ENCODE results near the gene IL5.
"Not testable (repeated sequence)": the region's sequence is repeated elsewhere in the genome, so short reads cannot be mapped to it uniquely, and the experiment has no call there.

The IL5 gene

DNA sequence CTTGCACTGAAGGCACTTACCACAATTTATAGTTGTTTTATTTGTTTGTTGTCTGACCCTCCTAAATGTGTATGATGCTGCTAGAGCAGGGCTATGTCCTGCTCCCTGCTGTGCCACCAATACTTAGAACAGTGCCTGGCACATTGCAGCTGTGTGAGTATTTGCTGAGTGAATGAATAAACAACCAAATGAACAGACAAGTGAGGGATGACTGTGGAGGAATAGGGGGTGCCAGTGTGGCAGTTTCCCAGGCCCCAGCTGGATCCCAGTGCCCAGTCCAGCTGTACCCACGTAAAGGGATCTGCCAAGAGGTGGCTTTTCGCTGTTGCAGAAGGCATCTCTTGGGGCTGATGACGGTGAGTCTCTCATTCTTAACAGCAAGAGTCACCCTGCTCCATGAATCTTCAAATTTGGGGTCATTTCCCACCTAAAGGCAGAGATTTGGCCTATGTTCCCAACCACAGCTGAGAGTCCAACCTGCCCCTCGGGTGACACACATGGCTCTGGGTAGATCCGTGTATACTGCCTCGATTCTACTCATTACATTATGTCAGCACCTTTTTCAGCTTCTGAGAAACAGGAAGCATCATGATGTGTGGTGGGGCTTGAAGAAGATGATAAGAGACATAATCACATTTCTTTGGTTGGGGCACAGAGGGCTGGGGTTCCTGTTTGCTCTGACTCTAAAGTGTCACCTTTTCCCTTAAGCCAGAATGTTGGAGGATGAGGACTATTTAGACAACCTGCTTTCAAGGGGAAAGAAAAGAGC lies 14.3 kb downstream of the IL5 start:
- no peak for DNase-seq

DNA sequence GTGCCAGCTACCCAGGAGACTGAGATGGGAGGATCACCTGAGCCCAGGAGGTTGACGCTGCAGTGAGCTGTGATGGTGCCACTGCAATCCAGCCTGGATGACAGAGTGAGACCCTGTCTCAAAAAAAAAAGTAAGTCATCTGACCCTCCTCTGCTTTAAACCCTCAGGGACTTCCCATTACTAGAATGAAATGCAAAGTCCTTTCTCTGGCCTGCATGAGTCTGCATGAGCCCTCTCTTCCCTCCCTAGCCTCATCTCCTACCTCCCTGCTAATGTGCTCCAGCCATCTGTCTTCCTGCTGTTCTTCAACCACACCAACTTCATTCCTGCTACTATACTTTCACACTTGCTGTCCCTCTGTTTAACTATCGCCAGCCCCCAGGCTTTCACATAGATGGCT lies 15.3 kb downstream of the IL5 start:
- DNase-seq = no peak

DNA sequence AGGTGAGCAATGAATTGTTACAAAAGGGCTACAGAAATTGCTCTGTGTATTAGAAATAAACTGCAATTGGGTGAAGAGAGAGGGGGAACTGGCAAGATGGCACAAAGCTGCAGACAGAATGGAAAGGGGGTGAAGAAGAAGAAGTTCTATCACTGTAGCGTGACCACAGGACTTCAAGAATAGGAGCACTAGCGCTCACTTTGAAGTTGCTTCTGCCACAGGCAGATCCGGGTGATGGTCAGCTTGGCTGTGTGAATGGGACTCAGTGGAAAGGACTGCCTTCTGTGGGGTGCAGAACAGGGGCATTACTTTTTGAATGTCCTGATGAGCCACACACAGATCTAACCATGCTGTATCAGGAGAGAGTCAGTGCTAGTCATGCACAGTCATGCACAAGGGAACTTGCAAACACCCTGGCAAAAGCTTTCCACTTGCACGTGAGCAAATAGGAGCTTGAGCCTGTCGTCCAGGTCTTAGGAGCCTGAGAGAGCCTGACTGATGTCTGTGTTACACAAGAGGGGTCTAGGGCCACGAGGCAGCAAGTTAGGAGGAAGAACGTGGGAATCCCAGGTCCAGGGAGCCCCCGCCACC lies 16.3 kb downstream of the IL5 start:
- no peak for DNase-seq

DNA sequence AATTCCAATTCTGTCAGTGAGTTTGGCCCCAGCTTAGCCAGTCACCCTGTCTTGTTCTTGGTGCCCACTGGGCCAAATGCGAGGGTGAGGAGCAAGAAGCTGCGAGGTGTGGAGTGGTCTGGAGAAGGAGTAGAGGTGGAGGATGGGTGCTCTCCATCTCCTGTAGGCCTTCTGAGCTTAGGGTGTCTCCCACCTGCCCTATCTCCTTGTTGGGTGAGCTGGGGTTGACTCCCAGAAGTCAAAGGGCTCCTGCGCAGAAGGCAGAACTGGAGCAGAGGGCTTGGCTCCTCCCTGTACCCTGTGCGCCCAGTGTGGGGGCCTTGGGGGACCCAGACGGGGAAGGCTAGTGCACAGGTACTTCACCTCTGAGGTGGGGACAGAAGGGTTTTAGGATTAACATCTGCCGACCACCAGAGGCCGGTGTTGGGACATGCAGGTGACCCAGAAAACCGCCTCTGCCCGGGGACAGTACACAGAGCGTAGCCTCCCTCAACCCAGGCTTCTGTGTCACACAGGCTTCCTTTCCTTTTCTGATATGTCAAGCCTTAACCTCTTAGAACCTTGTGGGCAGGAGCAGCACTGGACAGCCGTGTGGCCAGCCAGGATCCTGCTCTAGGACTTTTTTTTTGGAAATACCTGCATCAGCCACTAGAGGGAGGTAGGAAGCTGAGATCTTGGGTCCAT lies 16.9 kb downstream of the IL5 start:
- DNase-seq = no peak

DNA sequence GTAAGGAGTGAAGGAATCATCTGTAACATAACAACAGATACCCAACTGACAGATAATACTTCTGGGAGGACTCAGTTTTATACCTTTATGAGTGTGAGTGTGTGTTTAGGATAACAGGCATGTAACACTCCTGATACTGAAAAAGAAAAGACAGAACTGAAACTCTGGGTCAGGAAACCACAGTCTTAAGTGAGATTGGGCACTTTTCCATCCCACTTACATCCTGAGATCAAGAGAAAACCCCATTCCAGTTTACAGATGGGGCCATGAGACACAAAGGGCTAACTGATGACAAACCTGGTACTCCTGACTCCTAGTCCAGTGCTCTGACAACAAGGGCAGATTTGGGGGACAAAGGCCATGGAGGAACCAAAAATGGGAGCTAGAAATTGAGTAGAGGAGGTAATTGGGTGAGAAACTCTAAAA lies 18.0 kb downstream of the IL5 start:
- DNase-seq = no peak

DNA sequence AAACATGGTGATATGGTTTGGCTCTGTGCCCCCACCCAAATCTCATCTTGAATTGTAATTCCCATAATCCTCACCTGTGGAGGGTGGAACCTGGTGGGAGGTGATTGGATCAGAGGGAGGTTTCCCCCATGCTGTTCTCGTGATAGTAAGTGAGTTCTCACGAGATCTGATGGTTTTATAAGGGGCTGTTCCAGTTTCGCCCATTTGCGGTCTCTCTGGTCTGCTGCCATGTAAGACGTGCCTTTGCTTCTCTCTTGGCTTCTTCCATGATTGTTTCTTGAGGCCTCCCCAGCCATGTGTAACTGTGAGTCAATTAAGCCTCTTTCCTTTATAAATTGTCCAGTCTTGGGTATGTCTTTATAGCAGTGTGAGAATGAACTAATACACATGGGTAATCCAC lies 18.4 kb downstream of the IL5 start:
- DNase-seq = not testable (repeated sequence)

DNA sequence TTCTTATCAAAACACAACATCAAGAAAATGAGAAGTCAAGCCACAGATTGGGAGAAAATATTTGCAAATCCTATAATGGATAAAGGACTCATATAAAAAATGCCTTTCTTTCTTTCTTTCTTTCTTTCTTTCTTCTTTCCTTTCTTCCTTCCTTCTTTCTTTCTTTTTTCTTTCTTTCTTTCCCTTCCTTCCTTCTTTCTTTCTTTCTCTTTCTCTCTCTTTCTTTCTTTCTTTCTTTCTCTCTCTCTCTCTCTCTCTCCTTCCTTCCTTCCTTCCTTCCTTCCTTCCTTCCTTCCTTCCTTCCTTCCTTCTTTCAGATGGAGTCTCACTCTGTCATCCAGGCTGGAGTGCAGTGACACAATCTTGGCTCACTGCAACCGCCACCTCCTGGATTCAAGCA lies 21.3 kb downstream of the IL5 start:
- DNase-seq = not testable (repeated sequence)

DNA sequence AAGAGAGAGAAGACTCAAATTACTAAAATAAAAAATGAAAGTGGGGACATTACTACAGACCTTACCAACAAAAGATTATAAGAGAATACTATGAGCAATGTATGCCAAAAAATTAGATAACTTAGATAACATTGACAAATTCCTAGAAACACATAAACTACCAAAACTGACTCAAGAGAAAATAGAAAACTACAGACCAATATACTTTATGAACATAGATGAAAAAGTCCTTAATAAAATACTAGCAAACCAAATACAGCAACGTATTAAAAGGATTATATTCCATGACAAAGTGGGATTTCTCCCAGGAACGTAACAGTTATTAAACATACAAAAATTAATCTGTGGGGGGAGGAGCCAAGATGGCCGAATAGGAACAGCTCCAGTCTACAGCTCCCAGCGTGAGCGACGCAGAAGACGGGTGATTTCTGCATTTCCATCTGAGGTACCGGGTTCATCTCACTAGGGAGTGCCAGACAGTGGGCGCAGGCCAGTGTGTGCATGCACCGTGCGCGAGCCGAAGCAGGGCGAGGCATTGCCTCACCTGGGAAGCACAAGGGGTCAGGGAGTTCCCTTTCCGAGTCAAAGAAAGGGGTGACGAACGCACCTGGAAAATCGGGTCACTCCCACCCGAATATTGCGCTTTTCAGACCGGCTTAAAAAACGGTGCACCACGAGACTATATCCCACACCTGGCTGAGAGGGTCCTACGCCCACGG lies 29.5 kb downstream of the IL5 start:
- DNase-seq = not testable (repeated sequence)

DNA sequence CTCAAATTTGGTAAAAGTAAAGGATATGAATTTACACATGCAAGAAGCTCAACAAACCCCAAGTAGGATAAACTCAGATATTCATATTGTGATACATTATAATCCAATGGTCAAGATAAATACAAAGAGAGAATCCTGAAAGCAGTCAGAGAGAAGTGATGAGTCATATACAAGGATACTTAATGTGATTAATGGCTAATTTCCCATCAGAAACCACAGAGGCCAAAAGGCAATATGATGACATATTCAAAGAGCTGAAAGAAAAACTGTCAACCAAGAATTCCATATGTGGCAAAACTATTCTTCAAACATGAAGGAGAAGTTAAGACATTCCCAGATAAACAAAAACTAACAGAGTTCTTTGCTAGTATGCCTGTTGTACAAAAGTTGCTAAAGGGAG lies 33.2 kb downstream of the IL5 start:
- DNase-seq = no peak

DNA sequence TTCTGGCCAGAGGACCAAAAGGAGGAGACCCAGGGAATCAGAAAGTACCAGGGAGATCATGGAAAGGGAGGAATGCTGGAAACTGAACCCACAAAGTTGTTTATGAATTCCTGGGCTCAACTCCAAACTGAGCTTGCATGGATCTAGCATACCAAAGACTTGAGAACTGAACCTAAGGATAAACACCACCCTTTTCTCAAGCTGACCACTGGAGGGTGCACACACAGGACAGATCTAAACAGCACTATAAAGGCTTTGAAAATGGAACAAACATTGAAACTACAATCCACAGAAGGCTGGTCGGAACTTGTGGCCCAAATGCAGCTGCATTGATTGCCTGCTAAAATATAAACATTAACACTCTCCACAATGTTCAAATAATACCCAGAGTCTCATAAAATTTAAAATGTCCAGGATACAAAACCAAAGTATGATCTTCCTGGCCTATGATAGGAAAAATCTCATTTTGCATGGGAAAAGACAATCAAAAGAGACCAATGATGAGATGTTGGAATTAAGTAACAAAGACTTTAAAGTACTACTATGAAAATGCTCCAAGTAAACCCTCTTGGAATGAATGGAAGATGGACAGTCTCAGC lies 37.1 kb downstream of the IL5 start:
- DNase-seq = no peak

DNA sequence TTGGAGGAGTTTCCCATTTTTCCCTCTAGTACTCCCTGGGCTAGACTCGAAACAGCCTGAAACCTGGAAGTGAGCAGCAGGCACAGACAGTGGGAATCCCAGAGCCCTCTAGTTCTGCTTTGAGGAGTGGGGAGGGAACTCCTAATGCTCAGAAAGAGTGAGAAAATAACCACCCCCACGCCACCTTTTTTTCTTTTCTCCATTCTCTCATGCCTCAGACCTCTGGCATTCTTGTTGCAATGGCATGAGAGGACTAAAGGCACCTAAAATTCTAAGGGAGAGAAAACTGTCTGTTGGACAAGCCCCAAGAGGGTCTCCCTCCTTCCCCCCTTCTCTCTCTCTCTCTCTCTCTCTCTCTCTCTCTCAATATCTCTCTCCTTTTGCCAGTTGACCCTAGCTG lies 37.7 kb downstream of the IL5 start:
- no peak for DNase-seq

DNA sequence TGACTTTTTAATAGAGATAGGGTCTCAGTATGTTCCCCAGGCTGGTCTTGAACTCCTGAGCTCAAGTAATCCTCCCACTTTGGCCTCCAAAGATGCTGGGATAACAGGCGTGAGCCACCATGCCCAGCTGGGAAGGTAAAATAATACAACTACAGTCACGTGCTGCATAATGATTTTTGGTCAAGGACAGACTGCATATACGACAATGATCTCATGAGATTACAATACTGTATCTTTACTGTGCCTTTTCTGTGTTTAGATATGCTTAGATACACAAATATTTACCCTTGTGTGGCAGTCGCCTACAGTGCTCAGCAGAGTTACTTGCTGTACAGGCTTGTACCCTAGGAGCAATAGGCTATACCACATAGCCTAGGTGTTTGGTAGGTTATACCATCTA lies 38.6 kb downstream of the IL5 start:
- no peak for DNase-seq

DNA sequence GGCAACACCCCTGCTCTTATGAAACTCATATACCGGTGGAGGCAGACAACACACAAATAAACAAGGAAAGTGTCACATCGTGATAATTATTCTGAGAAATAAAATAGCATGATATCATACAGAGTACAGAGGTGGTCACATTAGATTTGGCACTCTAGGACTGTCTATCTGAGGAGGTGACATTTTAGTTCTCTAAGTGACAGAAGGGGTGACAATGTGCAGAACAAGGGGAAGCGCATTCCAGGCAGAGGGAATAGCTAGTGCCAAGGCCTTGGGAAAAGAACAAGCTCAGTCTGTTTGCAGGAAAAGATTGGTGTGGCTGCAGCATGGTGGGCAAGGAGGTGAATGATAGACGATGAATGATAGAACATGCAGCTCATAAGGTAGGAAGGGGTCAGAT lies 40.1 kb downstream of the IL5 start:
- DNase-seq = no peak

DNA sequence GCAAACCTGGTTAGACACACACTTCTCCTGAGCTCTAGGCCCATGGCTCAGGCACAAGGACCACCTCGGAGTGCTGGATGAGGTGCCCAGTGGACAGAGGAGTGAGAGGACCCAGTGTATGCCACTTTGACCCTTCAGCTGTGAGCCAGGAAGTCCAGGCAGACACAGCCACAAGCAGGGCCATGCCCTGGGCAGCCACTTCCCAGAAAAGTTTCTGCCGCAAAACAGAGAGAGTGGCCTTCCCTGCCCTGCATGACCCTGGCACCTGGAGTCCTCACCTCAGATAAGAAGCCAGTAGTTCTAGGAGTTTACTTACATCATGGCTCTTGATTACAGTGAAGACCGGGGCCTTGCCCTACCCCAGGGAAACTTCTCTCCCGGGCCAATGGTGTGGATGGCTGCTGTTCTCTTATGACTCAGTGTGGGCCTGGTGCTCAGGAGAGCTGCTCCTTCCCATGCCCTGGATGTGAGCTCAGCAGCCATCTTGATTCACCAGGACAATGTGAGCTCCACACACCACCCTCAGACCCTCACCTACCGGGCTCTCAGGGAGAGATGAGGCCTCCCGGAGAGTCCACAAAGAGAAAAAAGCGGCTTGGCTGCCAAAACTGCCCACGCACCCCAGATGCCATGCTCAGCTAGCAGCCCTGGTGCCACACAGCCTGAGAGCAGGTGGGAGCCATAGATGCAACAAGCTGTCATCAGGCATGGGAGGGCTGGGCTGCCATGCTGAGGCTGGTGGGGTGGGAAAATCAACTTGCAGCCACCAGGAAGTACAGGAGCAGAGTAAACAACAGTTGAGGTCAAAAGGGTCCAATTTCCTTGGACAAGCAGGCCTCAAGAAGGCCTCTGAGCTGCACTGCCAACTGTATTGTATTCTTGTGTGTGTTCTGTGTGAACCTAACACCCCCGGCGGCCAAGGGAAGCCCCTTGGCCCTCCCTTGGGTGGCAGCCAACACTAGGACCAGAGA lies 41.1 kb downstream of the IL5 start:
- no peak for DNase-seq

DNA sequence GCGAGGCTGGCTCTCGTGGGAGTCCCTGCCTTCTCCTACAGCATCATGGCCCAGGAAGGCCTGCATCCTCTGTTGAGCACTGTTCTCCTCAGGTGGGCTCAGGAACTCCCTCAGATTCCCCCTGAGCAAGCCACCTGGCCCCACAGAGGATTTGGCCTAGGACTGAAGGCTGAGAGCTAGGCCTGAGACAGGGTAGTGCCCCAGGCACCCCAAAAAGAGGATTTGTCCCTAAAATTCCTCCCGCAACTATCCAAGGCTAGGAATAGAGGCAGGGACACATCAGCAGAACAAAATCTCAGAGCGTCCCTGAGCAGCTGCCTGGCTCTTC lies 41.7 kb downstream of the IL5 start:
- DNase-seq = no peak

DNA sequence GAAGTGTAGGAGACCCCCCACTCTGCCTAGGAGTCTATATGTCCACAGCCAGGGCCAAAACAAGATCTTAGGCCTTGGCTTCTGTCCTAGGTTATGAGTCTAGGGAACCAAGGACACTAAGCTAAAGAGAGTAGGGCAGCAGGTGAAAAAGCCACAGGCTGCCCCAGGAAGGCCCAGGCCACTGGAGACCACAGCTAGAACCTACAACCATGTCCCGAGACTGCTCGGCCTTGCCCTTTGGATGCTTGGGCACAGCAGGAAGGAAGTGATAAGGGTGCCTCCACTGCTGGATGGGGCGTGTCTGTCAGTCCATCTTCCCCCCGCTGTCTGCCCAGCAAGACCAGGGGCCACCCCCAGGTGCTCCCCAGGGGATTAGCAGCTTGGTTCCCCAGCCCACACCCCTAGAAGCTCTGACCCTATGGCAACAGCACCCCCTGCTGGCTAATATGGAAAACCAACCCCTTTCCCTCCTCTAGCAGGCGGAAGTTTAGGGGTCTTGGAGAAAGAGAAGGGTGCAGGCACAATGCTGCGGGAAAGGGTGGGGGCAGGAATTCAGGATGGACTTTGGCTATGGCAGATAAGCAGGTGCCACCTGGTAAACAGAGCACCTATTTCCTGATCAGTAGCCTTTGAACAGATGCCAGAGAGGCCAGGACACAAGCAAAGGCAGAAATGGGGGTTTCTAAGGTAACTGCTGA lies 42.2 kb downstream of the IL5 start:
- DNase-seq = no peak

DNA sequence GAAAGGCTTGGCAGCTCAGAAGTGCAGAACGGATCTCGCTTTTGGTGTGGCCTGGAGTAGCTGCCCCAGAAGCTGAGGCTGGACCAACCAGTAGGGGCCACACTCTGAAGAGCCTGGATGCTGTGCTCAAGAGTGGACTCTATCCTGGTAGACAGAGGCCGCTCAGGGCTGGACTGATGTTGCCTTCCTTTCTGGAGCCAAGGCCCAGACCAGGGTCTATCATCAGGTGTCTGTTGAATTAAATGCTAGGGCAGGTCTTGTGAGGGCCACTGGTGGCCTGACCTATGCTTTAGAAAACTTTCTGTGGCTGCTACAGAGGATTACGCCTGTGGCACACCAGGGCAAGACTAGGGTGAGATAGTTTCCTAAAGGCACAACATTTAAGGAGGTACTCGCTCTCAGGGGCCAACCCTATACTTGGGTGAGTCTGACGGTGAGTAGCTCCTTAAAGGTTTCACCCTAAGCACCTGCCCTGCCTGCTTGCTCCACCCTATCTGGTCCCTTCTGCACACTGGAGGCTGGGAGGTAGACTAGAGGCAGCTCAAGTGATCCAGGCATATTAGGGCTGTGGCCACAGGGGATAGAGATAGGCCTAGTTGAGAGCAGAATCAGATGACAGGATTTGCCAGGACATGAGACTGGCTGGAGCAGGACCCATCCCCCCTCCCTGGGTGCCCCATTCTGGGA lies 42.9 kb downstream of the IL5 start:
- DNase-seq = no peak

DNA sequence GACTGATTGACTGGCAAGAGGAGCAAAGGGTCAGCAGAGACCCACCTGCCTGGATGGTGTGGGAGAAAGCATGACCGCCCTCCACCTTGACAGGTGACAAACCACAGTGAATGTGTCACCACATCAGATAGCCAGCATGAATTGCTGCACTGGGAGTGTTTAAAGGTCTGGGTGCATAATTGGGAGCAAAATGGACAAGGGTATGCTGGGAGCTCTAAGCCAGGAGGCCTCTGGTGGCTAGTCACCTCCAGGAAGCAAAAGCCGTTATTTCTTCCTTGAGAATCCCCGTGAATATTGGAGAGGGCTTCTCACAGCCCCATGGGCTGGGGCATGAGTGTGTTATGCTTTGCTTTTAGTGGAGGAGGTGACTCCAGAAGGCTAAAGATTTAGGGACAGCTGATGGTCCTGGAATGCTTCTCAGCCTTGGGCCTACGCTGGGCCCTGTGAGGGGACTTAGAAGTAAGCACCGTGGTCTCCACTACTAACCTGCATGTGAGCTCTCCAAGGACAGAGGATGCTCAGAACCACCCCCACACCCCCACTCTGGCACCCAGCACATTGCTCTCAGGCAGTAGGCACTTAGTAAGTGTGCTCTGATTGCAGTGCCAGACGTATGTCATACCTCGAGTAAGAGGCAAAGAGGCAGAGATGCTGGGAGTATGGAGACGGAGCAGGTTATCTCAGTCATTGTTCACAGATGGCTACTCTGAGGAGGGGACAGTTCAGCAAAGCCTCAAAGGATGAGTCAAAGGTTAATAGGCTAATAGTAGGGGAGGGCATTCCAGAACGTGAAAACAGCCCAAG lies 43.7 kb downstream of the IL5 start:
- no peak for DNase-seq

DNA sequence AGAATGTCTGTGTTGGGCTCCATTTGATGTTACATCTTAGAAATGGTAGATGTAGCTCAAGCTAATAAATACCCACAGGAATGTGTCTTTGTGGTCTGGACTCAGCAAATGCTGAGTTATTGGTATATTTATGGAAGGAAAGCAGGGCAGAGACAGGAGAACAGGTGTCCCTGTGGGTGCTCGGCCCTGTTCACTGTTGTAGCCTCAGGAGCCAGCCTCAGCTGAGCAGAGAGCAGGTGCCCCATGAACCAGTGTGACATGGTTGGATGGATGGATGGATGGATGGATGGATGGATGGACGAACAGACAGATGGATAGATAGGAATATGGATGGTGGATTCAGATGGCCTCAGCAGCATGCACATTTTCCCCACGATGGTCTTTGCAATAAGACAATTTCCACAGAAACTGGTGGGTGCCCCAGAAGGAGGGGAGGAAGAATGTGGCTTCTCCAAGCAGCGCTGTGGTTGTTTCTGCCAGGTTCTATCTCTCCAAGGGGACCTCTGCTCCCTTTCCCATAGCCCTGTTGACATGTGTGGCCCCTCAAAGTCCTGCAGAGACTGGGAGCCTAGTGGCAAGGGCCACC lies 44.5 kb downstream of the IL5 start:
- DNase-seq = no peak

DNA sequence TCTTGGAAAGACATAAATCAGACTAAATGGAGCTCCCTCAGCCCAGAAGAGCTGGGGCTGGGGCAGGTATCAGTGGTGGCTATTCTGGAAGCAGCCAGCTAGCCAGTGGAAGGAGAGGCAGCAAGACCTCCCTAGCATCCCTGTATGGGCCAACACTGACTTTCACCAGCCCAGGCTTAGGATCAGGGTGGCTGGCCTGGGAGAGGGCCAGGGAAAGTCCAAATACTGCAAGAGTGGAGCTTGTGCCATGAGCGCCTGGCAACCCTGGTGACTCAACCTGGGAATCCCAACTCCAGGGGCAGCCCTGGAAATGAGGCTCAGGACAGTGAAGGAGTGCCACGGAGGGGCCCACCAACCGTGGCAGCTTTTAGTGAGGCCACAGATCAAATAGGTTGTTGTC lies 45.2 kb downstream of the IL5 start:
- DNase-seq = no peak

Measured in NCI-H2081 treated with DMSO at 0.1 percent for 48 hours (cell line).